ENCODE measurements around the gene ARPC5. TPM values are rescaled to one million over a fixed set of nuclear protein-coding genes. Genes with fewer than 3 reads are reported as not detected.

The ARPC5 gene
- total RNA-seq, 2 experiments from 2014 or later, result 131 to 137 TPM

DNA sequence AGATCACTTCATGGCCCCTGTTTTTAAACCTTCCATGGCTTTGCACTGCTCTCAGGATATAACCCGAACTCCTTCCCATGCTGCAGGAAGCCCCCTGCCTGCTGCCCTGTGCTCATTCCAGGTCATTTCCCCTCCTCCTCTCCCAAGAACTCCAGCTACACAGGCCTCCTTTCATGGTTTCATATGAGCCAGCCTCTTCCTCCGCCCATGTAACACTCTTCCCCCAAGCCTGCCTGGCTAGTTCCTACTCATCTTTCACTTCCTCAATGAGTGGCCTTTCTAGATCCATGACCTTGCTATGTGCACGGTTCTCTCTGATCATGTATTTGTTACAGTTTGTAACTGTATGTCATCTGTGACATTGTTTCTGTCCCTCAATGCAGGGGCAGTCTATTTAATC lies 42.2 kb downstream of the ARPC5 start:
- CTCF ChIA-PET, result no interaction called here
- POLR2A ChIA-PET, result no interaction called here

DNA sequence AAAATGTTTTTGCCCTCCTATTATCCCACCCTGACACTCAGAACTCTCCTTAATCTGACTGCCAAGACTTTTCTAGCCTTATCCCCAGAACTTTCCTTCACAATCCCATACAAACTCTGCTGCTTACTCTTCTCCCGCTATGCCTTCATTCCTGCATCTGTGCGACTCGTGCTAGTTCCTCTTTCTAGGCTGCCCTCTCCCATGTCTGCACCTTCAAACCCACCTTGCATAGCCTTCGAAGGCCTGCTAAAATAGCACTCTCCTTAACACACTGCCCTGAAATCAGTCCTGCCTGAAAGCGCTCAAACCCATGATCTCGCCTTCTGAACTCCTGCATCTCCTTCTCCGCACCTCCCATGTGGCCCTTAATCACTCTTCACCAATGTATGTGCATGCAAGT lies 42.9 kb downstream of the ARPC5 start:
- POLR2A ChIA-PET, result no interaction called here
- CTCF ChIA-PET, result no interaction called here

DNA sequence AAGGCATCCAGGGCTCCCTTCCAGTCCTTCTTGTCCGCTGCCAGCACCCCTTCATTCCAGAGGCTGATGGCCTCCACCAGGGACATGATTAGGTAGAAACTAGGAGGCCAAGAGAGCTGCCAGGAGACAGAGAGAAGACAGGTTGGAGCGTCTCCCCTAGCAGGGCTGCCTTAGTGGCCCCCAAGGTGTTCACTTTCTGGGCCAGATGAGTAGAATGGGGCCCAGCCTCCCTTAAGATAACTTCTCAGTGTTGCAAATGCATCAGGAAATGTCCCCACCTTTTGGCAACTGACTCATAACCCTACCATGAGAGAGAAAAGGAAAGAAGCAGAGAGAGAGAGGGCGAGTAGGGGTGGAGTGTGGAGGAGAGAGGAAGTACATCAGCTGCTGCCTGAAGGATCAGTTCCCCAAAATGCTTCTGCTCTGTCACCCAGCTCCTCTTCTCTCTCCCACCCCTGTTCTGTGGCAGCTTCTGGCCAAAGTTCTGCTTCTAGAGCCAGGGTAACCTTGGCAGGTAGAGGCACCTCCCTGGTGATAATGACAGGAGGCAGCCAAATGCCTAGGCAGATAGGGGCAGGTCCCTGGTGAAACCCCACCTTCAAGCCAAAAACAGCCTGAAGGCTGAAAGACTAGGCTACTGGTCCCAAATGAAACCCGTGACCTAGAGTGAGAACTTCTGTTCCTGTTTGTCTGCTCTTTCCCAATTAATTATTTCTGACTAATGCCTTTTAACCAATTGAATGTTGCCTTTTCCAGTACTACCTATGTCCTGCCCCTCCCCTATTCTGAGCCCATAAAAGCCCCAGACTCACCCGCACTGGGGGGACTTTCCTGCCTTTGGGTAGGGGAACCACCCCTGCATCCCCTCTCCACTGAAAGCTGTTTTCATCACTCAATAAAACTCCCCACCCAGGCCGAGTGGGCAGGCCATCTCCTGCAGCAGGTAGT lies 45.1 kb downstream of the ARPC5 start, which contains the start of gene NCF2:
Gene NCF2, minus strand, starts transcription at position 216 of the 948 bp plus-strand sequence. Its CDS starts 130 bp downstream, at position 86.
- CTCF ChIA-PET, result interaction anchor here (1.3 kb wide), 1 partner anchor 10 kb away, joined by 4 read pairs; no protein-coding TSS in a partner anchor
- POLR2A ChIA-PET, result no interaction called here

DNA sequence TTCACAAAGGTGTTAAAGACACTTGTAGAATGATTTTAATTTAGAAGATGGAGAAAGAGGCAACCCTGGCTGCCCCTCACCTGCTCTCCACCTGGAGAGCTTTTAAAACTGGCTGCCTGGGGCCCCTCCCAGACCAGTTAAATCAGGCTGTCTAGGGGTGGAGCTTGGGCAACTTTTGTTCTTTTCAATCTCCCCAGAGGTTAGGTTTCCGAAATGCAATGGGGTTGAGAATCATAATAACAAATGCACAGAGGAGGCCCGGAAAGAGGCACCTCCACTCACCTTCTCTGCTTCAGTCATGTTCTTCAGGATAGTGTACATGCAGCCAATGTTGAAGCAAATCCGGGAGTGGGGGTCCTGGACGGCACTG lies 45.7 kb downstream of the ARPC5 start:
- ChIA-PET POLR2A (no interaction called here), CTCF (interaction anchor here (1.3 kb wide), 1 partner anchor 10 kb away, joined by 4 read pairs; no protein-coding TSS in a partner anchor)

DNA sequence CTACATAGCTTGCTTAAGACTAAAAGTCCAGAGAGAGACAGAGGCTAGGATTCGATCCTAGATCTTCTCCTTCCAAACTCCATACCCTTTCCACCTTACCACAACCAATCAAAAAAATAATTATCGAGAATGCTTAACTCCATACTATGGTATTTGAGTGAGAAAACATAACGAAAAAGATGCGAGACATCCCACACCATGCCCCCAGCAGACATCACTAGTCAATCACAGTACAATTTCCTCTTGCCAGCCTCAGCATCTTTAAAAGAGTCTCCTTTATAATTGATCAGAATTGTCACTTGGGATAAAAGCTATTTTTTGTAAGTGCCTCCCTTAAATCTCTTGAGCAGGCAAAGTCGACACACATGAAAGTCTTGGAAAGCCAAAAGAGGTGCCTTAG lies 46.2 kb downstream of the ARPC5 start:
- POLR2A ChIA-PET, result no interaction called here
- CTCF ChIA-PET, result no interaction called here

DNA sequence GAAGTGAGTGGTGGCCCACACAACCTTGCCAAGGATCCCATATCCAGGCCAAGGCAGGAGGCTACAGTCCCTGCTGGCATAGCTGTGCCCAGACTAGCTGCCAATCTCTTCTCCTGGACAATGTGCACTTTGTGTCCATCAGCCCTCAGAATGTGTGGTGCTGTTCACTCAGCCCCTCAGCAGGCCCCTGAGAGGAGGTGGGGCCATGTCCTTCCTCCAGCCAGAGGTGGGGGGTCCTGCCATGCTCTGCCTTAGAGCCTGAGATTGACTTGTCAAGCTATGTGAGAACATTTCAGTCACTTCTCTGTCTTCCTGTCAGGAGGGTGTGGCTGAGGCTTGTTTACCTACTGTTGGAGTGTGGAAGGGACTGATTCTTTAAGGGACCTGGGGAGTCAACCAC lies 46.8 kb downstream of the ARPC5 start:
- ChIA-PET CTCF (no interaction called here), POLR2A (no interaction called here)

DNA sequence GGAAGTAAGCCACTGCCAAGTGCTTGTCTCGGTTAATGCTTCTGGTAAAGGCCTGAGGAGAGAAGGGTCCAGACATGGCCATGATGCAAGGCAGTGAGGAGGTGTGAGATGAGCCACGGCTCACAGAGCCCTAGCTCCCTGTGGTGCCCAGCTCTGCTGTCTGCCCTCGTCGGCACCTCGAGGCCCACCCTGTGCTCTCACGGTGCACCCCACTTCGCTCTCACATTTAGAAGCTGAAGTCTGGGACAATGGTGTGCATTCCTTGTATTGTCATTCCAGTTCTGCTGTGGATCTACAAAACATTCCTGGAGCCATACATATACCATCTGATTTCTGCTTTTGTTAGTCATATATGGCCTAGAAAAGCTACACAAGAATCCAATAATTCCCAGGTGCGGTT lies 48.7 kb downstream of the ARPC5 start:
- POLR2A ChIA-PET, result no interaction called here
- CTCF ChIA-PET, result interaction anchor here (0.6 kb wide), 1 partner anchor 1349 kb away, joined by 3 read pairs; no protein-coding TSS in a partner anchor

DNA sequence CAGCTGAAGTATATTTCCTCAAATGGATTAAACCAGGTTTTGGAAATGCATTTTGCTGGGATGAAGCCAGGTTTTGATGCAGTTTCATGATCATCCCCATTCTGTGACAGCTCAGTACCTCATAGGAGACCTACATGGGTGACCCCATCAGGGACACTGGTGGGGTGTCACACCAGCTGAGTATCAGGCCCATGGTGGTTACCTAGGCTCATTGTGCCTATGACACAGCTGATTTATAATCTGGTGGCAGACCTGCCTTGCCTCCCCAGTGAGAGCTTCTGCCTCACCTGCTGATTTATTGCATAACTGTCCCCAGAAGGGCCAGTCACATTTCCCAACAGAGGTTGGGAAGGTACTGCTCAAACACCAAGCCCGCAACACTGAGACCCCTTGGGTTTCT lies 49.1 kb downstream of the ARPC5 start:
- ChIA-PET CTCF (no interaction called here), POLR2A (no interaction called here)

DNA sequence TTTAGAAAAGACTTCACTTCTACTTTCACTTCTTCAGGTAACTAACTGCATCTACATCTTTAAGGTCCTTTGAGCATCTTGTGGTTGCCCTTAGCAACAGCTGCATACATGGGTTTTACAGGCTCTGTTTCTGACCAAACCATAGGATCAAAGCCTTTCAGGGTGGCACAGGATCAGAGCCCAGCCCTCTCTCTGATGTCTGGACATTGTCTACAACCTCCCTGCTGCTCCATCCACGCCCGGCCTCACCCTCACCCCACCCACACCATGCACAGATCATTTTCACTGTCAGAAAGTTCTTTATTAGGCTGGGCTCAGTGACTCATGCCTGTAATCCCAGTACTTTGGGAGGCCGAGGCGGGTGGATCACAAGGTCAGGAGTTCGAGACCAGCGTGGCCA lies 50.5 kb downstream of the ARPC5 start:
- CTCF ChIA-PET, result no interaction called here
- POLR2A ChIA-PET, result no interaction called here

DNA sequence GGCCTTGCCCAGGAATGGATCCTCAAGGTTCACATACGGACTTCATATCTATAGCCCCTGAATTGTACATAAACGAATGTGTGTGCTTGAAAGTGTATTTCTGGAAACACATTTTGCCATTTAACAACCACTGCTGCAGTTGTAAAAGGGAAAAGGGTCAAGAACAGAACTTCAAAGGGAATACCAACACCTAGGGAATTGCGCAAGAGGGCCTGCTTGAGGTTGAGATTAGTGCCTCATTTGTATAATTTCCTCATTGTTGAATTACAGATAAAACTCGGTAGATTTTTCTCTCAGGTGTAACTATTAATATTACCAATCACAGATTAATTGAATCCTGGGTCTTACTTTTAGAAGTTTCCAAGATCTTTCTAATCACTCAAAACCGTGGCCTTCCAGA lies 51.4 kb downstream of the ARPC5 start:
- ChIA-PET CTCF (no interaction called here), POLR2A (no interaction called here)

DNA sequence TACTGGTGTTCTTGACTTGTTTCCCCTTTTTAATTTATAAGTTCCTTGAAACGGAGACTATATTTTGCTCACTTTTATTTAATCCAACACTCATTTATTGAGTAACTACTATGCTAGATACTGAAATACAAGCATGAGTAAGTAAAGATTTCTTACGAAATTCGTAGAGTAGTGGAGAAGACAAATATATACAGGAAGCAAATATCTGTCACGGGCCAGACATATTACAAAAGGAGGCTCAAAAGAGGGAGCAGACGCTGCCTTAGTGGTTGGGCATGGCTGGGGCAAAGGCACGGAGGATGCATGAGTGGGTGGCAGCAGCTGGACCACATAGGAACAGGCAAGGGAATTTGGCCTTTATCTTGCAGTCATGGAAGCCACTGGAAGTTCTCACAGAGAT lies 52.1 kb downstream of the ARPC5 start:
- CTCF ChIA-PET, result no interaction called here

DNA sequence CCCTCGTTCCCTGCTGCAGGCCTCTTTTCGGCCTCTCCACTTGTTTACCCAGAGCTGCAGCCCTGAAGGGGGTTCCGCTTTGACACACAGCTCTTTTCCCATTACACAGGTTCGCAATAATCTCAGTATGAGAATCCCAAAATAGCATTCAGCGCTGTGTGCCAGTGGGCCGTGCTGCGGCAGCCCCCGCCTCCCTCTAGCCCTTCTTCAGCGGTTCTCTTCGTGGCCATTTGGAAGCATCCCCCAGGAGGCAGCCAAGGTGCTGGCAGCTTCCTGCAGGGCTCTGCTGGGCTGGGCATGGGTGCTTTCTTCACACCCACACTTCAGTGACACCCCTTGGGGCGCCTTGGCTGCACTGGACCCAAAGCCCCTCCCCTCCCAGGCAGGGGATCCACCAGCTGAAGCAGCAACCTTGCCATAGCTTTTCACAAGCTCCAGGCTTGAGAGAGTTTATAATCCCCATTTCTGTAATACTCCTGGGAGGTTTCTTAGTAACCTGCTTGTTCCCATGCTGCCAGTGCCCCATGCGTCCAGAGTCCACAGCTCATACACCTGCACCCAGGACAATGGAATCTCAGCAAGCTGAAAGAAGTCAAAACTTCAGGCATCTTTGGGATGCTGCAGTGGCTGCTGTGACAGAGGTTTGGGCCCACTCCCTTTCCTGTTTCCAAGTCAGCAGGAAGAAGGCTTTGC lies 53.4 kb downstream of the ARPC5 start:
- CTCF ChIA-PET, result no interaction called here
- POLR2A ChIA-PET, result no interaction called here

More for the DNA sequence above, 52.1 kb downstream of the ARPC5 start:
- POLR2A ChIA-PET, result no interaction called here

DNA sequence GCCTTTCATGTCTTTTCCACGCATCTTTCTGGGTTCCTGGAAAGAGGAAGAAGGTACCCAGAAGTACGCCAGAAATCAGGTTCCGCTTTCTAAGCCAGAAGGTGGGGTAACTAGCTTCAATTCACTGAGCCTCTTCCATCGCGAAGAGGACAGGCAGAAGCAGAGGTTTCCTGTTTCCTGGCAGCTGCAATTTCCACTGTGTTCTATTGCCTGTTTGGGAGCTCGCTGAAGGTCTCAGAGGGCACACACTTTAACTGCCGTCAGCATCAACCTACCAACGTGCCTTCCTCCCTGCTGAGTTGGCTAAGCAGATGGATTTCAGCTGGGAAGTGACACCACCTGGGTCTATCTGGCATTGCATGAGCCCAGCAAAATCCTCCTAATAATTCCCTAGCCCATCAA lies 55.3 kb downstream of the ARPC5 start:
- POLR2A ChIA-PET, result no interaction called here
- CTCF ChIA-PET, result interaction anchor here (0.7 kb wide), 2 partner anchors 29 to 609 kb away, joined by 3 read pairs; no protein-coding TSS in a partner anchor

DNA sequence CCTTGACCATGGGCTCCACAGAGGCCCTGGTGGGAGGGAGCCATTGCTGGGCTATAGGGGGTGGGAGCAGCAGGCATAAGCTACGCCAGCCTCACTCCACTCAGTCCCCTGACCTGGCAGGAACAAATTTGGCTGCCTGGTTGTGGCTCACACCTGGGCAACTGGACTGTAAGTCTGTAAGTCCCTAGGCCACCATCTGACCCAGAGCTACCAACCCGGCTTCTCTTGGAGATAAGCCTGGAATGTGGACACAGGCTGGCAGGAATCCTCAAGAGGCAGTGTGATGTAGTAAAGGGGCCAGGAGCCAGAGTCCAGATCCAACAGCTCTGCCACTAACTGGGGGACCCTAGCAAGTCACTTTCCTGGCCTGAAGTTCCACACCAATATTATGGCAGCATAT lies 56.7 kb downstream of the ARPC5 start:
- POLR2A ChIA-PET, result no interaction called here
- CTCF ChIA-PET, result no interaction called here

DNA sequence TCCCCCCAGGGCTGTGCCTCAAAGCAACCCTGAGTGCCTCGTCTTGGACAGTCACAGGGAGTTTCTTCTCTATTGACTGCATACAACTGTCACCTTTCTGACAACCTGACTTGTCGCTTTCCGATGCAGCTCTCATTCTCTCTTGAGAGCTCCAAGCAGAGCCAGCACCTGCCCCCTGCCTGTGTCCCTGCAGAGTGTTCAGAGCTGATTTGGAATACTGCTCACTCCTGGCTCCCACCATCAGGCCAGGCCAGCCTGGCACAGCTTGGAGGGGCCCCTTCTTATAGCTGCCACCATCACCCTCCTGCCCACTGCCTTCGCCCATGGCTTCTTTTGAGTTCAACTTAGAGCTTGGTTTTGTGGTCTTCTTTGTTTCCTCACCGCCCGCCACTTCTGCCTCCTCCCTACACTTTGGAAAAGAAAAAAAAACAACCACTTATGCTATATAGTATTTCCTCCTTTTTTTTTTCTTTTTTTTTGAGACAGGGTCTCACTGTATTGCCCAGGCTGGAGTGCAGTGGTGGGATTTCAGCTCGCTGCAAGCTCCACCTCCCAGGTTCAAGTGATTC lies 57.6 kb downstream of the ARPC5 start:
- POLR2A ChIA-PET, result no interaction called here
- CTCF ChIA-PET, result interaction anchor here (0.6 kb wide), 1 partner anchor 1228 kb away, joined by 3 read pairs; no protein-coding TSS in a partner anchor

DNA sequence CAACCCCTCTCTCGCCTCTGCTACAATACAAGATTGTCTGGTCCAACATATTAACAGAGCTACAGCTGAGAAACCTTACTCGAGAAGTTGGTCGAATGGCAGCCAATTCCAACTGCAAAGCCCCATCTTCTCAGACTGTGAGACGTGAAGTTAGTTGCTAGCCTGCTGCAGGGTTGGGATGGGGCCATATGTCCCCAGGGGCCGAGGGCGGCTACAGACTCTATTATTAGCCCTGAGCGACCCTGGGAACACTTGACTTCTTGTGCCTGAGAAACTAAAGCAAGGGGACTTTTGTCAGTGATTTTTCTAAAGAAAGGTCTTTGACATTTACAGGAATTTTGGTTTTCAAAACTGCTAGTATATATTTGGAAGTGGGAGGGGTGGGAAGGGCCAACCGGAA lies 59.0 kb downstream of the ARPC5 start:
- POLR2A ChIA-PET, result no interaction called here
- CTCF ChIA-PET, result no interaction called here

DNA sequence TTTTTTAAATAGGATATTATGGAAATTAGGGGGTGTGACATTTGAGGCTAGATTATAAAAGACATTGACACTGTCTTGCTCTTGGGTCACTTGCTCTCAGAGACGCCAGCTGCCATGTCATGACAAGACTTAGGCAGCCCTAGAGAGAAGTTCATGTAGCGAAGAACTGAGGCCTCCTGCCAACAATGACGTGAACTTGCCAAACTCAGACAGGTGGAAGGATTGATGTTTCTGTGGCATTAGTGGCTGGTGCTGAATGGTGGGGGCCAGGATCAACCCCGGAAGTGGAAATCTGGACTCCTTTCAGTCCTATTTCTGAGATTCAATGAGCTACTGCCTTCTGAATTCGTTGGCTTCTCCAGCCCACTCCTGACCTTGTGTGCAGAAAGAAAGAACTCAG lies 60.0 kb downstream of the ARPC5 start:
- POLR2A ChIA-PET, result no interaction called here
- CTCF ChIA-PET, result no interaction called here

DNA sequence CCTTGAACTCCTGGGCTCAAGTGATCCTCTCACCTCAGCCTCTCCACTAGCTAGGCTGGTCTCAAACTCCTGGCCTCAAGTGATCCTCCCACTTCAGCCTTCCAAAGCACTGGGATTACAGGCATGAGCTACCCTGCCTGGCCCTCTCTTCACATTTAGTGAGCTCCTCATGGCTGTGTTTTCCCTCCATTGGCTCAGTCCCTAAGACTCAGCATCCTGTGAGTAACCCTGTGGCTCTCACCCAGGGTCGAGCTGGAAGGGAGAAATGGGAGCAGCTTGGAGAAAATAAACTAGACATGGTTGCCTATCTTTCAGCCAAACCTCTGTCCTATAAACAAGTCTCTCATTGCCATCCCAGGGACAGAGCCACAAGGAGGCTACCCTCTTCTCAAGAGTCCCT lies 62.9 kb downstream of the ARPC5 start:
- CTCF ChIA-PET, result no interaction called here
- POLR2A ChIA-PET, result no interaction called here

DNA sequence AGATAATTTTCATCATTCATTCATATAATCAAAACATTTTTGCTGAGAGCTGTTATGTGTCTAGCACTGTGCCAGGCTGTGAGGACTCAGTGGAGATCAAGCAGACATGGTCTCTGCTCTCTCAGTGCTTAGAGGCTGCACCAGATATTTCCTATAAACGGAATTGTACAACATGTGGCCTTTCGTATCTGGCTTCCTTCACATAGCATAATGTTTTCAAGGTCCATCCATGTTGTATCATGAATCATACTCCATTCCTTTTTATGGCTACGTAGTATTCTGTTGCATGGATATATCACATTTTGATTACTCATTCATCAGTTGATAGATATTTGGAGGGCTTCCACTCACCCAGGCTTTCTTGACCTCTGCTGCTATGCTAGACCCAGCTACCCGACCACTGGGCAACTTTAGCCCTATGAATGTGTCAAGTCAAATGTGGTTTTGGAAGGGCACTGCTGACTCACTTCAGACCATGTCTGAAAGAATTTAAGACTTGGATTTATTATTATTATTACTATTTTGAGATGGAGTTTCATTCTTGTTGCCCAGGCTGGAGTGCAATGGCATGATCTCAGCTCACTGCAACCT lies 63.8 kb downstream of the ARPC5 start:
- POLR2A ChIA-PET, result no interaction called here

More for the DNA sequence above, 63.8 kb downstream of the ARPC5 start:
- CTCF ChIA-PET, result no interaction called here
